GM12891 (cell line): Measurements from ENCODE around the gene RBM34.

ENCODE experiments used
- PAX5 ChIP-seq: IDR thresholded peaks from 2 replicates; pipeline ENCODE4 v1.6.1; 2011; ENCODE audit warnings: low read length, moderate library complexity, mild to moderate bottlenecking; ENCODE audit not compliant: insufficient read depth, severe bottlenecking
- POLR2A ChIP-seq: IDR thresholded peaks from 2 replicates; pipeline ENCODE4 v1.6.1; 2011; ENCODE audit warnings: low read depth, low read length, control low read depth
- POLR2AphosphoS5 ChIP-seq: IDR thresholded peaks from 2 replicates; pipeline ENCODE4 v1.6.1; 2011; ENCODE audit warnings: low read depth, low read length, control low read depth
- TAF1 ChIP-seq: IDR thresholded peaks from 2 replicates; pipeline ENCODE4 v1.6.1; 2011; ENCODE audit warnings: low read depth, low read length, control low read depth

DNA sequence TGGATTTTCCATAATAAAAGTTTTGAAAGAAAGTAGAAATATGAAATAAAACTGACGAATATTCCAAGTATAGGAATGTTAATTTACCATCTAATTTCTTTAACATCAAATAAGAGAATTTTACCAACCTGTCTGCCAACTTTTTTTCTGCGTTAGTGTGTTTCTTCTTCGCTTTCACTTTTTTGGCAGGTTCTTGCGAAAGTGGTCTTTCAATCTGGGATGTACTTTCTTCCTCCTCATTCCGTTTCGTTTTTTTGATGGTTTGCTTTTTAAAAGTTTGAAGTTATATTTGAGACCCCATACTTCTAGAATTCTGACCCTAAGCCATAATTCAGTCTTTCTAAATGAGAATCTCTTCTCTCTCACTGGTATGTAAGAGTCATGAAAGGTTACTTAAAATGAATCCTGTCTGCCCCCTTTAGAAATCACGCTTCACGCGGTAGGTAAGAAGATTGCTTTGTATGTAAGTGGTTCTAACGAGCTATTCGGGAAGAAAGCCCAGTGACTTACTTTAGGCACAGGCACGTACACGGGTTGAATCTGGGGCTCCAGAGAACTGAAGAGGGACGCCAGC is 580 bp downstream of the RBM34 start:
- TF ChIP-seq POLR2AphosphoS5 (no peak), POLR2A (no peak), TAF1 (no peak), PAX5 (no peak)
